ENCODE measurements around the gene FYB1. TPM values are rescaled to one million over a fixed set of nuclear protein-coding genes. Genes with fewer than 3 reads are reported as not detected.

The FYB1 gene
- total and polyA plus RNA-seq, 2 donors (not counting 1 experiment from before 2014, with no cell fraction given): not detected

GRCh38 chr5:39076101-39076756 is 143.1 kb downstream of the FYB1 start:
- Histone ChIP-seq H3K9ac (ENCODE audit: insufficient read depth, low read length) (no peak overlapping the region), H3K36me3 (ENCODE audit: control insufficient read depth, insufficient read depth, low read length) (no peaks in the 10 kb centered on the region), H3K9me3 (ENCODE audit: control insufficient read depth, insufficient read depth, low read depth, low read length) (no peaks in the 10 kb centered on the region), H3K27ac (ENCODE audit: insufficient read depth, low read length) (no peak overlapping the region), H2AFZ (ENCODE audit: low read length) (peak overlapping the region; percentile 26), H4K20me1 (ENCODE audit: control insufficient read depth, extremely low read depth, insufficient read depth, low read length) (no peaks in the 10 kb centered on the region), H3K27me3 (ENCODE audit: control insufficient read depth, insufficient read depth, low read length) (no peaks in the 10 kb centered on the region), H3K4me1 (ENCODE audit: control insufficient read depth, extremely low read depth, insufficient read depth, low read length) (peaks cover 3% of the 10 kb centered on the region), H3K4me3 (replicated peaks in 1 of 4; ENCODE audit: control extremely low read depth in 1 of 4, insufficient read depth in 1 of 4, low read depth in 3 of 4, low read length in 4 of 4) (no peak overlapping the region), H3K79me2 (ENCODE audit: control insufficient read depth, insufficient read depth, low read length) (peaks cover 26% of the 10 kb centered on the region), H3K4me2 (ENCODE audit: extremely low read depth, insufficient read depth, low read length) (peak overlapping the region; percentile 40)
- TF ChIP-seq EZH2 (IDR thresholded peaks at IDR 0.05; ENCODE audit: low read length, missing control alignments): no peak
- TF ChIP-seq, protein P1, sequence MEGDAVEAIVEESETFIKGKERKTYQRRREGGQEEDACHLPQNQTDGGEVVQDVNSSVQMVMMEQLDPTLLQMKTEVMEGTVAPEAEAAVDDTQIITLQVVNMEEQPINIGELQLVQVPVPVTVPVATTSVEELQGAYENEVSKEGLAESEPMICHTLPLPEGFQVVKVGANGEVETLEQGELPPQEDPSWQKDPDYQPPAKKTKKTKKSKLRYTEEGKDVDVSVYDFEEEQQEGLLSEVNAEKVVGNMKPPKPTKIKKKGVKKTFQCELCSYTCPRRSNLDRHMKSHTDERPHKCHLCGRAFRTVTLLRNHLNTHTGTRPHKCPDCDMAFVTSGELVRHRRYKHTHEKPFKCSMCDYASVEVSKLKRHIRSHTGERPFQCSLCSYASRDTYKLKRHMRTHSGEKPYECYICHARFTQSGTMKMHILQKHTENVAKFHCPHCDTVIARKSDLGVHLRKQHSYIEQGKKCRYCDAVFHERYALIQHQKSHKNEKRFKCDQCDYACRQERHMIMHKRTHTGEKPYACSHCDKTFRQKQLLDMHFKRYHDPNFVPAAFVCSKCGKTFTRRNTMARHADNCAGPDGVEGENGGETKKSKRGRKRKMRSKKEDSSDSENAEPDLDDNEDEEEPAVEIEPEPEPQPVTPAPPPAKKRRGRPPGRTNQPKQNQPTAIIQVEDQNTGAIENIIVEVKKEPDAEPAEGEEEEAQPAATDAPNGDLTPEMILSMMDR (conservative IDR thresholded peaks at IDR 0.05 in 1 of 2, IDR thresholded peaks at IDR 0.05 in 1 of 2; ENCODE audit: low read depth in 1 of 2, low read length in 2 of 2): no peak
- DNase-seq (ENCODE audit: low read depth in 2 of 2): no peak

DNA sequence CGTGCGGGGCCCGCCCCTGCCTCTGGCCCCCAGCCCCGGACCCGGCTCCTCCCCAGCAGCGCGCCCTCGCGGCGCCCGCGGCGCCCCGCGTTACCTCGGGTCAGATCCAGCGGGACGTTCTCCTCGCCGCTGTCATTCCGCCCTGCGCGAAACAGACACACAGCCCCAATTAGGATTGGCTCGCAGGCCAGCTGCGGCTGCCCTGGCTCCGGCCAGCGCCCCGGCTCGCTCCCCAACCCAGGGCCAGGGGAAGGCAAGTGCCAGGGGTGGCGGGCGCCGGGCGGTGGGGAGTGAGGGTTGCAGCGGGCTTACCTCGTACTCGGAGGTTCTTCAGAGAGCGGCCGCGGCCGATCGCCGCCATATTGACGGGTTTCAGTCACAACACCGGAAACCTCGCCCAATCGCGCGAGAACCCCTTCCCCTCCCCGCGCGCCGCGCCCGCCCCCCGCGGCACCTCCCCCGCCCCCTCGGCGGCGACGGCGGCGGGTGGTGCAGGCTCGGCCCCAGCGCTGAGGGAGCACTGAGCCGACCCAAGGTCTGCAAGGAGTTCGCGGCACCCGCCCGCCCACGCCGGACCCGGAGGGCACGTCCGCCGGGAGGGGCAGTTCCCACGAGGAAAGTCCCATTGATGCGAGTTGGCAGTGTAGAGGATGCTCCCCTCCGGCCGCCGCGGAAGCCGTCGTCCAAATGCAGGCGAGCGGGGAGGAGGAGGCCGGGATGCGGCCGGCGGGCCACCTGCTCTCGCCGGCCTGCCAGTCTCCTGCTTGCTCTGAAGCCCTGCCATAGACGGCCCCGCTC is 145.1 kb downstream of the FYB1 start, which contains the start of gene RICTOR:
Gene RICTOR, minus strand, starts transcription at position 383 of the 798 bp plus-strand sequence. Its CDS starts 22 bp downstream, at position 361.
- Histone ChIP-seq H3K36me3 (ENCODE audit: control insufficient read depth, insufficient read depth, low read length) (no peaks in the 10 kb centered on the region), H3K27me3 (ENCODE audit: control insufficient read depth, insufficient read depth, low read length) (no peaks in the 10 kb centered on the region), H3K27ac (ENCODE audit: insufficient read depth, low read length) (peak within 1 kb of the TSS; percentile 93), H4K20me1 (ENCODE audit: control insufficient read depth, extremely low read depth, insufficient read depth, low read length) (no peaks in the 10 kb centered on the region), H3K79me2 (ENCODE audit: control insufficient read depth, insufficient read depth, low read length) (peaks cover 41% of the 10 kb centered on the region), H3K4me2 (ENCODE audit: extremely low read depth, insufficient read depth, low read length) (peak within 1 kb of the TSS; percentile 79), H2AFZ (ENCODE audit: low read length) (peak within 1 kb of the TSS; percentile 92), H3K9ac (ENCODE audit: insufficient read depth, low read length) (peak within 1 kb of the TSS; percentile 99), H3K4me1 (ENCODE audit: control insufficient read depth, extremely low read depth, insufficient read depth, low read length) (peaks cover 3% of the 10 kb centered on the region), H3K9me3 (ENCODE audit: control insufficient read depth, insufficient read depth, low read depth, low read length) (no peaks in the 10 kb centered on the region), H3K4me3 (replicated peaks in 1 of 4; ENCODE audit: control extremely low read depth in 1 of 4, insufficient read depth in 1 of 4, low read depth in 3 of 4, low read length in 4 of 4) (peak within 1 kb of the TSS; percentile 83 to 97 (median 92))
- TF ChIP-seq, protein P1 (conservative IDR thresholded peaks at IDR 0.05 in 1 of 2, IDR thresholded peaks at IDR 0.05 in 1 of 2; ENCODE audit: low read depth in 1 of 2, low read length in 2 of 2): no peak
- TF ChIP-seq EZH2 (IDR thresholded peaks at IDR 0.05; ENCODE audit: low read length, missing control alignments): no peak
- peak; percentile 82 to 84 for DNase-seq (ENCODE audit: low read depth in 2 of 2)

GRCh38 chr5:39073767-39074016 is 145.7 kb downstream of the FYB1 start:
- H3K4me2 ChIP-seq (ENCODE audit: extremely low read depth, insufficient read depth, low read length): peak overlapping the region; percentile 76
- no peaks in the 10 kb centered on the region for H3K9me3 ChIP-seq (ENCODE audit: control insufficient read depth, insufficient read depth, low read depth, low read length)
- TF ChIP-seq EZH2 (IDR thresholded peaks at IDR 0.05; ENCODE audit: low read length, missing control alignments): no peak
- TF ChIP-seq, protein P1 (conservative IDR thresholded peaks at IDR 0.05 in 1 of 2, IDR thresholded peaks at IDR 0.05 in 1 of 2; ENCODE audit: low read depth in 1 of 2, low read length in 2 of 2): no peak

More at GRCh38 chr5:39073767-39074016, 145.7 kb downstream of the FYB1 start:
- Histone ChIP-seq H3K79me2 (ENCODE audit: control insufficient read depth, insufficient read depth, low read length) (peaks cover 46% of the 10 kb centered on the region), H3K36me3 (ENCODE audit: control insufficient read depth, insufficient read depth, low read length) (no peaks in the 10 kb centered on the region), H3K27me3 (ENCODE audit: control insufficient read depth, insufficient read depth, low read length) (no peaks in the 10 kb centered on the region), H3K9ac (ENCODE audit: insufficient read depth, low read length) (peak overlapping the region; percentile 99), H3K4me3 (replicated peaks in 1 of 4; ENCODE audit: control extremely low read depth in 1 of 4, insufficient read depth in 1 of 4, low read depth in 3 of 4, low read length in 4 of 4) (peak overlapping the region; percentile 62 to 97 (median 90)), H4K20me1 (ENCODE audit: control insufficient read depth, extremely low read depth, insufficient read depth, low read length) (no peaks in the 10 kb centered on the region), H3K4me1 (ENCODE audit: control insufficient read depth, extremely low read depth, insufficient read depth, low read length) (peaks cover 3% of the 10 kb centered on the region), H3K27ac (ENCODE audit: insufficient read depth, low read length) (peak overlapping the region; percentile 93), H2AFZ (ENCODE audit: low read length) (peak overlapping the region; percentile 68)
- DNase-seq (ENCODE audit: low read depth in 2 of 2): no peak

Data from fibroblast of lung (primary cell).